Kidney (tissue), 14 donors: ENCODE measurements around the gene SUPT16H. TPM values are rescaled to one million over a fixed set of nuclear protein-coding genes. Genes with fewer than 3 reads are reported as not detected.

Source experiments
- DNase-seq, 5 donors: peaks; one replicate each; pipeline ENCODE4 v3.0.0-alpha.2; 2013 to 2020
- FAIRE-seq: peaks from 2 replicates; lab custom pipeline; 2012; peaks lifted over from hg19 to GRCh38; lab: Jason Lieb, UNC
- H3K27ac ChIP-seq, 2 donors: one replicate each; pipeline ENCODE4 v1.7.0; 2013; ENCODE audit warnings: low read depth in 2 of 2, low read length in 2 of 2, inconsistent platforms in 1 of 2
- H3K27me3 ChIP-seq: one replicate; pipeline ENCODE4 v1.7.1; 2013; ENCODE audit warnings: low read length, inconsistent platforms; ENCODE audit not compliant: control insufficient read depth, insufficient read depth
- H3K36me3 ChIP-seq, 3 donors: one replicate each; pipeline versions ENCODE4 v1.7.0 to v1.7.1; 2013; ENCODE audit warnings: low read length in 3 of 3, control low read depth in 1 of 3, inconsistent platforms in 1 of 3; ENCODE audit not compliant: insufficient read depth in 3 of 3, control insufficient read depth in 2 of 3
- H3K4me1 ChIP-seq, 3 donors: one replicate each; pipeline versions ENCODE4 v1.7.0 to v1.7.1; 2013; ENCODE audit warnings: low read length in 3 of 3, inconsistent platforms in 1 of 3, low read depth in 1 of 3; ENCODE audit not compliant: control insufficient read depth in 2 of 3, insufficient read depth in 2 of 3
- H3K4me3 ChIP-seq, 3 donors: one replicate each; pipeline versions ENCODE4 v1.7.0 to v1.8.1; 2013; ENCODE audit warnings: low read length in 3 of 3, control low read depth in 1 of 3, inconsistent platforms in 1 of 3
- H3K9ac ChIP-seq, 3 donors: one replicate each; pipeline versions ENCODE4 v1.7.0 to v1.7.1; 2013; ENCODE audit warnings: low read length in 3 of 3, control low read depth in 1 of 3, inconsistent platforms in 1 of 3
- H3K9me3 ChIP-seq, 3 donors: one replicate each; pipeline versions ENCODE4 v1.7.0 to v1.7.1; 2013; ENCODE audit warnings: low read length in 3 of 3, control low read depth in 1 of 3, inconsistent platforms in 1 of 3; ENCODE audit not compliant: control insufficient read depth in 2 of 3, insufficient read depth in 1 of 3
- intact Hi-C: fragments of 100-400 bp; cut with DNase I; formaldehyde crosslinking; loops from one replicate; pipeline ENCODE4 v1.11.1; 2022
- polyA plus RNA-seq: library from polyadenylated mRNA; stranded (reverse); fragments of 350-450 nt; fragmentation: Illumina TruSeq; extraction: RNeasy Lipid Tissue Mini Kit (QIAGEN cat#74804); gene quantifications from one replicate; pipeline ENCODE4 v1.2.3, GENCODE V29; 2014; ENCODE audit warnings: low read depth, low replicate concordance; ENCODE audit not compliant: insufficient read depth
- total RNA-seq: library from RNA; stranded (reverse); fragmentation: NEBNext Ultra II Directional; extraction: Animal tissue kit (Norgen Biotek cat#: 25700); gene quantifications from one replicate; pipeline ENCODE4 v1.2.1, GENCODE V29; 2021
- TF ChIP-seq, protein P1 (sequence below): IDR thresholded peaks from 3 replicates; pipeline ENCODE4 v1.5.1; 2012; ENCODE audit warnings: mild to moderate bottlenecking, moderate library complexity, borderline replicate concordance; ENCODE audit not compliant: insufficient read depth; ENCODE audit errors: extremely low read depth
- donor health status: control.
- donor health status: control.
- donor health status: control.
- donor health status: control.
- donor health status: control.
- donor health status: DM: yes; HTN: yes; CAD: no.
- donor health status: Normal renal cell carcinoma (clear cell type).

The SUPT16H gene
- total and polyA plus RNA-seq, 2 donors from 2014 or later = 38.1 to 58.8 TPM

DNA sequence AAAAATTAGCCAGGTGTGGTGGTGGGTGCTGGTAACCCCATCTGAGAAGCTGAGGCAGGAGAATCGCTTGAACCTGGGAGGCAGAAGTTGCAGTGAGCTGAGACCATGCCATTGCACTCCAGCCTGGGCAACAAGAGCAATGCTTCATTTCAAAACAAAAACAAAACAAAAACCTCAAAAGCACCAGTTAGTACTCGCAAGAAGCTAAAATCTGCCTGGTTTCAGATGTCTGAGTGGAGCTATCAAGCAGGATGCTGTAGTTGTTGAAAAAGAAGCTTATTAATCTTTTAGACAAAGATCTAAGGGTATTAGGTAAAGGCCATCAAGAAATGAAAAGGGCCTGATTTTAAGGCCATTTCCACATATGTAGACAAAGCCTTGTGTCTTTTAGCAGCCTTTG, 50.9 kb downstream of the SUPT16H start:
- TF ChIP-seq, protein P1, sequence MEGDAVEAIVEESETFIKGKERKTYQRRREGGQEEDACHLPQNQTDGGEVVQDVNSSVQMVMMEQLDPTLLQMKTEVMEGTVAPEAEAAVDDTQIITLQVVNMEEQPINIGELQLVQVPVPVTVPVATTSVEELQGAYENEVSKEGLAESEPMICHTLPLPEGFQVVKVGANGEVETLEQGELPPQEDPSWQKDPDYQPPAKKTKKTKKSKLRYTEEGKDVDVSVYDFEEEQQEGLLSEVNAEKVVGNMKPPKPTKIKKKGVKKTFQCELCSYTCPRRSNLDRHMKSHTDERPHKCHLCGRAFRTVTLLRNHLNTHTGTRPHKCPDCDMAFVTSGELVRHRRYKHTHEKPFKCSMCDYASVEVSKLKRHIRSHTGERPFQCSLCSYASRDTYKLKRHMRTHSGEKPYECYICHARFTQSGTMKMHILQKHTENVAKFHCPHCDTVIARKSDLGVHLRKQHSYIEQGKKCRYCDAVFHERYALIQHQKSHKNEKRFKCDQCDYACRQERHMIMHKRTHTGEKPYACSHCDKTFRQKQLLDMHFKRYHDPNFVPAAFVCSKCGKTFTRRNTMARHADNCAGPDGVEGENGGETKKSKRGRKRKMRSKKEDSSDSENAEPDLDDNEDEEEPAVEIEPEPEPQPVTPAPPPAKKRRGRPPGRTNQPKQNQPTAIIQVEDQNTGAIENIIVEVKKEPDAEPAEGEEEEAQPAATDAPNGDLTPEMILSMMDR = no peak
- H3K4me1 ChIP-seq = no peaks in the 10 kb centered on the region
- H3K27me3 ChIP-seq = no peaks in the 10 kb centered on the region
- no peaks in the 10 kb centered on the region for H3K36me3 ChIP-seq
- no peak overlapping the region for H3K9ac ChIP-seq
- H3K4me3 ChIP-seq = no peak overlapping the region
- H3K27ac ChIP-seq = no peak overlapping the region
- no peak for DNase-seq
- FAIRE-seq = no peak
- intact Hi-C loops = no loop called here
- H3K9me3 ChIP-seq = no peaks in the 10 kb centered on the region

GRCh38 chr14:21326972-21327371, 56.8 kb downstream of the SUPT16H start:
- Histone ChIP-seq H3K27me3 (no peaks in the 10 kb centered on the region), H3K4me1 (no peaks in the 10 kb centered on the region), H3K27ac (no peak overlapping the region), H3K9me3 (no peaks in the 10 kb centered on the region), H3K4me3 (no peak overlapping the region), H3K36me3 (no peaks in the 10 kb centered on the region), H3K9ac (no peak overlapping the region)
- TF ChIP-seq, protein P1 = no peak
- no peak for DNase-seq
- intact Hi-C loops = no loop called here
- no peak for FAIRE-seq

- H3K27ac ChIP-seq = no peak overlapping the region
- DNase-seq (no peak), FAIRE-seq (no peak)
- H3K4me1 ChIP-seq = no peaks in the 10 kb centered on the region
- TF ChIP-seq, protein P1 = no peak
- no peak overlapping the region for H3K9ac ChIP-seq
- no peaks in the 10 kb centered on the region for H3K9me3 ChIP-seq
- H3K27me3 ChIP-seq = no peaks in the 10 kb centered on the region
- H3K4me3 ChIP-seq = no peak overlapping the region
- H3K36me3 ChIP-seq = no peaks in the 10 kb centered on the region
- intact Hi-C loops = no loop called here
These were observed 61.1 kb downstream of the SUPT16H start for GRCh38 chr14:21322716-21323115.

- no peak overlapping the region for H3K27ac ChIP-seq
- FAIRE-seq = no peak
- H3K4me1 ChIP-seq = no peaks in the 10 kb centered on the region
- TF ChIP-seq, protein P1 = no peak
- H3K9me3 ChIP-seq = no peaks in the 10 kb centered on the region
- intact Hi-C loops = no loop called here
- no peak for DNase-seq
- H3K9ac ChIP-seq = no peak overlapping the region
- no peaks in the 10 kb centered on the region for H3K36me3 ChIP-seq
- H3K27me3 ChIP-seq = no peaks in the 10 kb centered on the region
- H3K4me3 ChIP-seq = no peak overlapping the region
These were observed 62.9 kb downstream of the SUPT16H start for GRCh38 chr14:21320913-21321312.
